ENCODE results near the gene CPM.
"Not testable (repeated sequence)": the region's sequence is repeated elsewhere in the genome, so short reads cannot be mapped to it uniquely, and the experiment has no call there.

The CPM gene

GRCh38 chr12:68844788-68845695, 87.9 kb downstream of the CPM start:
- no peak for DNase-seq

GRCh38 chr12:68844318-68844745, 88.6 kb downstream of the CPM start:
- DNase-seq, result no peak

- DNase-seq, result no peak
Measured at GRCh38 chr12:68842784-68843567, 90.0 kb downstream of the CPM start.

- DNase-seq, result no peak
Measured at GRCh38 chr12:68842123-68842522, 90.8 kb downstream of the CPM start.

- DNase-seq, result no peak
Measured at GRCh38 chr12:68841717-68842116, 91.3 kb downstream of the CPM start.

- not testable (repeated sequence) for DNase-seq
Measured at GRCh38 chr12:68841175-68841574, 91.8 kb downstream of the CPM start.

GRCh38 chr12:68839183-68840147, 93.5 kb downstream of the CPM start:
- DNase-seq, result no peak

GRCh38 chr12:68838046-68838886, 94.7 kb downstream of the CPM start:
- DNase-seq, result no peak

GRCh38 chr12:68837215-68837614, 95.8 kb downstream of the CPM start:
- DNase-seq, result no peak

GRCh38 chr12:68835333-68835908, 97.5 kb downstream of the CPM start:
- no peak for DNase-seq

- no peak for DNase-seq
Measured at GRCh38 chr12:68833508-68833907, 99.5 kb downstream of the CPM start.

GRCh38 chr12:68832504-68832867, 100.5 kb downstream of the CPM start:
- DNase-seq, result no peak

- DNase-seq, result no peak
Measured at GRCh38 chr12:68831751-68832503, 101.0 kb downstream of the CPM start.

GRCh38 chr12:68831272-68831671, 101.7 kb downstream of the CPM start:
- no peak for DNase-seq

- DNase-seq, result no peak
Measured at GRCh38 chr12:68828672-68829068, 104.3 kb downstream of the CPM start.

- no peak for DNase-seq
Measured at GRCh38 chr12:68827895-68828671, 104.9 kb downstream of the CPM start.

GRCh38 chr12:68825569-68826217, 107.3 kb downstream of the CPM start:
- no peak for DNase-seq

- DNase-seq, result no peak
Measured at GRCh38 chr12:68824597-68825250, 108.2 kb downstream of the CPM start.

GRCh38 chr12:68824131-68824530, 108.8 kb downstream of the CPM start:
- no peak for DNase-seq

Data from activated CD4-positive, alpha-beta T cell treated with anti-CD3 and anti-CD28 coated beads, Interleukin-2, amount 50 U/mL, for 1 hour (primary cell).